H9 (cell line): ENCODE results near the gene SLC17A1. TPM values are rescaled to one million over a fixed set of nuclear protein-coding genes. Genes with fewer than 3 reads are reported as not detected.

Experiments used
- DNase-seq: peaks from one replicate; pipeline ENCODE4 v3.0.0-alpha.2; 2017
- H2AFZ ChIP-seq: one replicate; pipeline ENCODE4 v1.6.1; 2013; ENCODE audit warnings: mild to moderate bottlenecking, low read length, control low read depth, moderate library complexity
- H2AK5ac ChIP-seq: 2 replicates; pipeline ENCODE4 v1.6.1; 2013; ENCODE audit warnings: low read length, control low read depth, mixed read lengths; ENCODE audit not compliant: insufficient read length
- H2BK120ac ChIP-seq: one replicate; pipeline ENCODE4 v1.6.1; 2013; ENCODE audit warnings: low read depth, mild to moderate bottlenecking, low read length, control low read depth, inconsistent platforms; ENCODE audit not compliant: poor library complexity, severe bottlenecking
- H2BK12ac ChIP-seq: 2 replicates; pipeline ENCODE4 v1.6.1; 2013; ENCODE audit warnings: low read length, control low read depth, mixed read lengths, low read depth; ENCODE audit not compliant: insufficient read length
- H2BK15ac ChIP-seq: 2 replicates; pipeline ENCODE4 v1.6.1; 2013; ENCODE audit warnings: low read depth, low read length, control low read depth
- H2BK20ac ChIP-seq: one replicate; pipeline ENCODE4 v1.6.1; 2013; ENCODE audit warnings: low read depth, mild to moderate bottlenecking, low read length, control low read depth, inconsistent platforms; ENCODE audit not compliant: poor library complexity, severe bottlenecking
- H2BK5ac ChIP-seq: 2 replicates; pipeline ENCODE4 v1.6.1; 2013; ENCODE audit warnings: low read length, control low read depth, mixed read lengths; ENCODE audit not compliant: insufficient read length
- H3K14ac ChIP-seq: 2 replicates; pipeline ENCODE4 v1.6.1; 2013; ENCODE audit warnings: low read length, control low read depth; ENCODE audit not compliant: insufficient read depth
- H3K18ac ChIP-seq: 2 replicates; pipeline ENCODE4 v1.6.1; 2013; ENCODE audit warnings: low read depth, mild to moderate bottlenecking, mixed read lengths, low read length, control low read depth; ENCODE audit not compliant: insufficient read length
- H3K23ac ChIP-seq: 2 replicates; pipeline ENCODE4 v1.6.1; 2013; ENCODE audit warnings: low read length, control low read depth, mixed read lengths, low read depth; ENCODE audit not compliant: insufficient read length
- H3K23me2 ChIP-seq: 2 replicates; pipeline ENCODE4 v1.6.1; 2013; ENCODE audit warnings: low read depth, mild to moderate bottlenecking, mixed read lengths, low read length, control low read depth; ENCODE audit not compliant: insufficient read length, poor library complexity, severe bottlenecking
- H3K27ac ChIP-seq: 2 replicates; pipeline ENCODE4 v1.5.1; 2013; ENCODE audit warnings: low read length, control low read depth, mixed read lengths, low read depth; ENCODE audit not compliant: insufficient read length
- H3K27me3 ChIP-seq: 2 replicates; pipeline ENCODE4 v1.6.1; 2013; ENCODE audit warnings: low read length, control low read depth, inconsistent platforms; ENCODE audit not compliant: insufficient read depth
- H3K4ac ChIP-seq: 2 replicates; pipeline ENCODE4 v1.6.1; 2013; ENCODE audit warnings: low read depth, mild to moderate bottlenecking, control low read depth, inconsistent platforms, low read length, moderate library complexity
- H3K4me1 ChIP-seq: 2 replicates; pipeline ENCODE4 v1.6.1; 2013; ENCODE audit warnings: low read length, control low read depth, inconsistent platforms; ENCODE audit not compliant: insufficient read depth
- H3K4me2 ChIP-seq: 2 replicates; pipeline ENCODE4 v1.6.1; 2013; ENCODE audit warnings: low read length, control low read depth, mixed read lengths; ENCODE audit not compliant: insufficient read length, insufficient read depth
- H3K56ac ChIP-seq: 2 replicates; pipeline ENCODE4 v1.6.1; 2013; ENCODE audit warnings: low read depth, mild to moderate bottlenecking, mixed read lengths, low read length, control low read depth; ENCODE audit not compliant: insufficient read length
- H3K79me1 ChIP-seq: 2 replicates; pipeline ENCODE4 v1.6.1; 2013; ENCODE audit warnings: low read depth, mild to moderate bottlenecking, moderate library complexity, low read length, control low read depth, inconsistent platforms; ENCODE audit not compliant: insufficient read depth, poor library complexity, severe bottlenecking
- H3K79me2 ChIP-seq: 2 replicates; pipeline ENCODE4 v1.6.1; 2013; ENCODE audit warnings: low read length, control low read depth, inconsistent platforms; ENCODE audit not compliant: insufficient read depth
- H3K9ac ChIP-seq: 2 replicates; pipeline ENCODE4 v1.6.1; 2013; ENCODE audit warnings: low read length, control low read depth, mixed read lengths; ENCODE audit not compliant: insufficient read length; ENCODE audit errors: extremely low read depth
- H3K9me3 ChIP-seq: one replicate; pipeline ENCODE4 v1.6.1; 2013; ENCODE audit warnings: low read depth, low read length, inconsistent platforms; ENCODE audit not compliant: control insufficient read depth
- H3T11ph ChIP-seq: one replicate; pipeline ENCODE4 v1.6.1; 2013; ENCODE audit warnings: mild to moderate bottlenecking, low read length, control low read depth, inconsistent platforms
- H4K20me1 ChIP-seq: one replicate; pipeline ENCODE4 v1.6.1; 2013; ENCODE audit not compliant: control insufficient read depth, insufficient read length, insufficient read depth
- H4K5ac ChIP-seq: 2 replicates; pipeline ENCODE4 v1.6.1; 2013; ENCODE audit warnings: low read depth, mild to moderate bottlenecking, mixed read lengths, low read length, control low read depth; ENCODE audit not compliant: insufficient read length
- H4K8ac ChIP-seq: replicated peaks from 2 replicates; pipeline ENCODE4 v1.6.1; 2013; ENCODE audit warnings: low read length, control low read depth, mixed read lengths, low read depth; ENCODE audit not compliant: insufficient read length
- H4K91ac ChIP-seq: 2 replicates; pipeline ENCODE4 v1.6.1; 2013; ENCODE audit warnings: low read depth, mild to moderate bottlenecking, moderate library complexity, mixed read lengths, low read length, control low read depth; ENCODE audit not compliant: insufficient read length
- H3K27ac Mint-ChIP-seq, 3 experiments: 2 replicates in 2 of 3; 3 replicates in 1 of 3; pipeline ENCODE4 v1.8.0; 2020 to 2021; ENCODE audit warnings: mixed read lengths in 3 of 3, mild to moderate bottlenecking in 1 of 3, moderate library complexity in 1 of 3
- H3K27me3 Mint-ChIP-seq: 2 replicates; pipeline ENCODE4 v1.8.0; 2021; ENCODE audit warnings: low read depth, mild to moderate bottlenecking, moderate library complexity, mixed read lengths
- H3K36me3 Mint-ChIP-seq, 3 experiments: 2 replicates in 2 of 3; 3 replicates in 1 of 3; pipeline ENCODE4 v1.8.0; 2020 to 2021; ENCODE audit warnings: low read depth in 3 of 3, mixed read lengths in 3 of 3; ENCODE audit not compliant: insufficient read depth in 1 of 3
- H3K4me1 Mint-ChIP-seq, 2 experiments: 2 replicates each; pipeline ENCODE4 v1.8.0; 2020; ENCODE audit warnings: mixed read lengths in 2 of 2
- H3K4me3 Mint-ChIP-seq, 2 experiments: 2 replicates in 1 of 2; 3 replicates in 1 of 2; pipeline ENCODE4 v1.8.0; 2020 to 2021; ENCODE audit warnings: mild to moderate bottlenecking in 2 of 2, mixed read lengths in 2 of 2, moderate library complexity in 1 of 2
- H3K9me3 Mint-ChIP-seq, 2 experiments: 2 replicates in 1 of 2; 3 replicates in 1 of 2; pipeline ENCODE4 v1.8.0; 2020; ENCODE audit warnings: mild to moderate bottlenecking in 2 of 2, mixed read lengths in 2 of 2, moderate library complexity in 1 of 2
- total RNA-seq: library from RNA; stranded (reverse); gene quantifications from 2 replicates; pipeline ENCODE4 v1.2.1, GENCODE V29; 2021
- TF ChIP-seq, protein P1 (sequence below): fragments of 200-600 bp; sonication (generic); conservative IDR thresholded peaks from 3 replicates; pipeline ENCODE4 v1.8.0; 2021; ENCODE audit warnings: antibody characterized with exemption, mild to moderate bottlenecking

SLC17A1 gene
- total RNA-seq, 1 experiment from 2014 or later = not detected

DNA sequence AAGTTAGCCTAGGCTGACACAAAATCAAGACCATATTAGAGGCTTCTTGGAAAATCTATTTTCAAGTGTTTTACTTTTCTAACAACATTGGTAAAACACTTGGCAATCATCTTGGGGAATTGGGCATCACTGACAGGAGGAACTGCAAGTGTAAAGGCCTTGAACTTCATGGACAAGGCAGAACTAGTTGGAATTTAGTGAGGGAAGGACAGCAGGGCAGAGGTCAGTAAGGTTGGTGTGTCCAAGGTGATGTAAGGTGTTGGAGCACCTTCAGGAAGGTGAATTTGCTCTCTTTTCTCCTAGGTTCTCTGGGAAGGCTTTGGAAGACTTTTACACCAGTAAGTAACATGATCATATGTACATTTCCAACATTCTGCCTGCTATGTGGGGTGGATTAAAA, 78.8 kb downstream of the SLC17A1 start:
- H3K36me3 Mint-ChIP-seq = no peaks in the 10 kb centered on the region

More for the DNA sequence above, 78.8 kb downstream of the SLC17A1 start:
- Histone ChIP-seq H3K23ac (no peak overlapping the region), H3K9me3 (no peaks in the 10 kb centered on the region), H4K5ac (no peak overlapping the region), H2BK5ac (no peak overlapping the region), H2BK12ac (no peak overlapping the region), H2AK5ac (no peak overlapping the region), H3K23me2 (no peaks in the 10 kb centered on the region), H4K8ac (no peak overlapping the region), H2BK15ac (no peak overlapping the region), H3K4me1 (no peaks in the 10 kb centered on the region), H4K20me1 (no peaks in the 10 kb centered on the region), H3K56ac (no peak overlapping the region), H3K27ac (no peak overlapping the region), H3K4ac (no peak overlapping the region), H3K18ac (no peak overlapping the region), H4K91ac (no peak overlapping the region), H3K9ac (no peak overlapping the region), H3K4me2 (no peak overlapping the region), H3T11ph (no peak overlapping the region), H3K14ac (no peak overlapping the region), H3K79me1 (no peaks in the 10 kb centered on the region), H3K27me3 (no peaks in the 10 kb centered on the region), H3K79me2 (no peaks in the 10 kb centered on the region), H2BK120ac (no peak overlapping the region), H2BK20ac (no peak overlapping the region), H2AFZ (no peak overlapping the region)
- no peaks in the 10 kb centered on the region for H3K9me3 Mint-ChIP-seq
- TF ChIP-seq, protein P1, sequence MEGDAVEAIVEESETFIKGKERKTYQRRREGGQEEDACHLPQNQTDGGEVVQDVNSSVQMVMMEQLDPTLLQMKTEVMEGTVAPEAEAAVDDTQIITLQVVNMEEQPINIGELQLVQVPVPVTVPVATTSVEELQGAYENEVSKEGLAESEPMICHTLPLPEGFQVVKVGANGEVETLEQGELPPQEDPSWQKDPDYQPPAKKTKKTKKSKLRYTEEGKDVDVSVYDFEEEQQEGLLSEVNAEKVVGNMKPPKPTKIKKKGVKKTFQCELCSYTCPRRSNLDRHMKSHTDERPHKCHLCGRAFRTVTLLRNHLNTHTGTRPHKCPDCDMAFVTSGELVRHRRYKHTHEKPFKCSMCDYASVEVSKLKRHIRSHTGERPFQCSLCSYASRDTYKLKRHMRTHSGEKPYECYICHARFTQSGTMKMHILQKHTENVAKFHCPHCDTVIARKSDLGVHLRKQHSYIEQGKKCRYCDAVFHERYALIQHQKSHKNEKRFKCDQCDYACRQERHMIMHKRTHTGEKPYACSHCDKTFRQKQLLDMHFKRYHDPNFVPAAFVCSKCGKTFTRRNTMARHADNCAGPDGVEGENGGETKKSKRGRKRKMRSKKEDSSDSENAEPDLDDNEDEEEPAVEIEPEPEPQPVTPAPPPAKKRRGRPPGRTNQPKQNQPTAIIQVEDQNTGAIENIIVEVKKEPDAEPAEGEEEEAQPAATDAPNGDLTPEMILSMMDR = no peak
- no peak overlapping the region for H3K4me3 Mint-ChIP-seq
- H3K4me1 Mint-ChIP-seq = no peaks in the 10 kb centered on the region
- no peak for DNase-seq
- no peaks in the 10 kb centered on the region for H3K27me3 Mint-ChIP-seq
- H3K27ac Mint-ChIP-seq = no peak overlapping the region
